D721Med (cell line): ENCODE measurements around the gene GMDS.

ENCODE experiments used
- DNase-seq: peaks from one replicate; pipeline ENCODE4 v3.0.0; 2011; ENCODE audit warnings: low spot score; ENCODE audit not compliant: insufficient read length
- FAIRE-seq: peaks from 2 replicates; lab custom pipeline; 2011; peaks lifted over from hg19 to GRCh38; lab: Jason Lieb, UNC
- CTCF ChIP-seq: IDR thresholded peaks from 2 replicates; pipeline ENCODE4 v1.5.1; 2012; ENCODE audit warnings: mild to moderate bottlenecking, control low read depth; ENCODE audit not compliant: insufficient read depth; ENCODE audit errors: missing control alignments

GMDS gene

GRCh38 chr6:1609648-1610496, 635.5 kb downstream of the GMDS start, which contains the start of gene FOXC1:
TSS of gene FOXC1 (plus strand) at chr6:1609915. CDS start at chr6:1610446, 531 bp downstream.
- no peak for DNase-seq
- no peak for FAIRE-seq
- no peak for TF ChIP-seq CTCF

- no peak for DNase-seq
These were observed 636.3 kb downstream of the GMDS start for GRCh38 chr6:1609041-1609647.

GRCh38 chr6:1608222-1609040, 637.0 kb downstream of the GMDS start:
- FAIRE-seq (no peak), DNase-seq (no peak)
- no peak for TF ChIP-seq CTCF

More at GRCh38 chr6:1609041-1609647, 636.3 kb downstream of the GMDS start:
- TF ChIP-seq CTCF: no peak
- FAIRE-seq: no peak

- DNase-seq (no peak), FAIRE-seq (no peak)
- TF ChIP-seq CTCF: no peak
These were observed 637.7 kb downstream of the GMDS start for GRCh38 chr6:1607516-1608221.

GRCh38 chr6:1606780-1607515, 638.5 kb downstream of the GMDS start:
- no peak for TF ChIP-seq CTCF
- DNase-seq (no peak), FAIRE-seq (no peak)
